T-helper 2 cell (primary cell): ENCODE data around the gene LSR.

Source experiments
- DNase-seq, 5 experiments: peaks; one replicate each; pipeline versions ENCODE4 v3.0.0 to v3.0.0-alpha.2; 2012 to 2022

The LSR gene

GRCh38 chr19:35288331-35288730 lies 39.5 kb downstream of the LSR start:
- no peak for DNase-seq

GRCh38 chr19:35288906-35289305 lies 40.1 kb downstream of the LSR start:
- no peak for DNase-seq

- DNase-seq: no peak
These were observed 41.8 kb downstream of the LSR start for GRCh38 chr19:35290381-35291127.

GRCh38 chr19:35291259-35291658 lies 42.5 kb downstream of the LSR start:
- DNase-seq: no peak

- no peak for DNase-seq
These were observed 43.1 kb downstream of the LSR start, which contains the start of gene MAG for GRCh38 chr19:35291916-35292315. TSS of gene MAG (plus strand) at chr19:35292161. CDS start at chr19:35295409, 3,248 bp downstream.

- DNase-seq: no peak
These were observed 43.9 kb downstream of the LSR start for GRCh38 chr19:35292421-35293362.

GRCh38 chr19:35293363-35293739 lies 44.5 kb downstream of the LSR start:
- no peak for DNase-seq

- no peak for DNase-seq
These were observed 45.0 kb downstream of the LSR start for GRCh38 chr19:35293808-35294207.

GRCh38 chr19:35294328-35294727 lies 45.5 kb downstream of the LSR start:
- no peak for DNase-seq

GRCh38 chr19:35294859-35295791 lies 46.3 kb downstream of the LSR start:
- no peak for DNase-seq

GRCh38 chr19:35295792-35296462 lies 47.1 kb downstream of the LSR start:
- DNase-seq: peak in 2 of 5 experiments; percentile 11 to 58

GRCh38 chr19:35296644-35297514 lies 48.1 kb downstream of the LSR start:
- peak in 1 of 5 experiments; percentile 55 for DNase-seq

- no peak for DNase-seq
These were observed 48.7 kb downstream of the LSR start for GRCh38 chr19:35297515-35297848.

- DNase-seq: peak in 1 of 5 experiments; percentile 21
These were observed 49.1 kb downstream of the LSR start for GRCh38 chr19:35297922-35298321.

- DNase-seq: peak in 1 of 5 experiments; percentile 30
These were observed 49.8 kb downstream of the LSR start for GRCh38 chr19:35298561-35298972.

- DNase-seq: no peak
These were observed 50.9 kb downstream of the LSR start for GRCh38 chr19:35299523-35300338.

- no peak for DNase-seq
These were observed 51.5 kb downstream of the LSR start for GRCh38 chr19:35300339-35300649.

- no peak for DNase-seq
These were observed 53.2 kb downstream of the LSR start for GRCh38 chr19:35301961-35302360.

GRCh38 chr19:35302446-35302845 lies 53.6 kb downstream of the LSR start:
- no peak for DNase-seq

- no peak for DNase-seq
These were observed 54.6 kb downstream of the LSR start for GRCh38 chr19:35303357-35303915.
